Stimulated activated CD4-positive, alpha-beta T cell treated with anti-CD3 and anti-CD28 coated beads, TNF-alpha, amount 100 ng/mL, for 24 hours (primary cell): ENCODE data around the gene BCL11A.

ENCODE experiments used
- DNase-seq, 3 experiments: peaks; one replicate each; pipeline ENCODE4 v3.0.0-alpha.2; 2020; ENCODE audit warnings: low read depth in 3 of 3

BCL11A gene

GRCh38 chr2:60465736-60466135, 87.7 kb downstream of the BCL11A start:
- no peak for DNase-seq

- no peak for DNase-seq
These were observed 90.2 kb downstream of the BCL11A start for GRCh38 chr2:60463249-60463648.

GRCh38 chr2:60461421-60462108, 91.9 kb downstream of the BCL11A start:
- no peak for DNase-seq

GRCh38 chr2:60460577-60461420, 92.7 kb downstream of the BCL11A start:
- DNase-seq, result no peak

GRCh38 chr2:60459851-60460250, 93.6 kb downstream of the BCL11A start:
- no peak for DNase-seq

GRCh38 chr2:60456115-60456770, 97.2 kb downstream of the BCL11A start:
- DNase-seq, result no peak

- no peak for DNase-seq
These were observed 99.6 kb downstream of the BCL11A start for GRCh38 chr2:60453872-60454271.

- DNase-seq, result no peak
These were observed 100.2 kb downstream of the BCL11A start for GRCh38 chr2:60453301-60453700.

GRCh38 chr2:60450488-60450887, 103.0 kb downstream of the BCL11A start:
- DNase-seq, result no peak

GRCh38 chr2:60447943-60448342, 105.5 kb downstream of the BCL11A start:
- DNase-seq, result no peak

GRCh38 chr2:60446413-60447267, 106.8 kb downstream of the BCL11A start:
- DNase-seq, result no peak

- no peak for DNase-seq
These were observed 107.7 kb downstream of the BCL11A start for GRCh38 chr2:60445684-60446179.

GRCh38 chr2:60442608-60443007, 110.8 kb downstream of the BCL11A start:
- no peak for DNase-seq

- no peak for DNase-seq
These were observed 111.7 kb downstream of the BCL11A start for GRCh38 chr2:60441800-60442199.

GRCh38 chr2:60440767-60441163, 112.7 kb downstream of the BCL11A start:
- DNase-seq, result no peak

GRCh38 chr2:60440079-60440766, 113.2 kb downstream of the BCL11A start:
- no peak for DNase-seq

- DNase-seq, result no peak
These were observed 114.1 kb downstream of the BCL11A start for GRCh38 chr2:60439219-60439974.

GRCh38 chr2:60438653-60439052, 114.8 kb downstream of the BCL11A start:
- no peak for DNase-seq

GRCh38 chr2:60438131-60438530, 115.3 kb downstream of the BCL11A start:
- DNase-seq, result no peak

GRCh38 chr2:60437080-60437696, 116.3 kb downstream of the BCL11A start:
- no peak for DNase-seq
